Aorta (tissue), 5 donors: ENCODE measurements around the gene ZNF664. TPM values are rescaled to one million over a fixed set of nuclear protein-coding genes. Genes with fewer than 3 reads are reported as not detected.

ENCODE experiments used
- ATAC-seq: fragments of 200-7000 bp; cut with Tn5 transposase; one replicate; pipeline ENCODE4 v1.9.1; 2022; ENCODE audit warnings: moderate library complexity; ENCODE audit not compliant: low FRiP score
- DNase-seq, 2 donors: peaks; one replicate each; pipeline ENCODE4 v3.0.0-alpha.2; 2020
- H3K27ac ChIP-seq, 2 donors: one replicate each; pipeline ENCODE4 v1.5.1; 2013; ENCODE audit warnings: low read length in 2 of 2, mild to moderate bottlenecking in 2 of 2, moderate library complexity in 2 of 2, control low read depth in 1 of 2, inconsistent platforms in 1 of 2, low read depth in 1 of 2
- H3K27me3 ChIP-seq, 2 donors: one replicate each; pipeline ENCODE4 v1.6.1; 2013; ENCODE audit warnings: control low read depth in 1 of 2, low read length in 1 of 2, mild to moderate bottlenecking in 1 of 2, moderate library complexity in 1 of 2; ENCODE audit not compliant: insufficient read depth in 2 of 2, control insufficient read depth in 1 of 2
- H3K36me3 ChIP-seq, 2 donors: one replicate each; pipeline ENCODE4 v1.6.1; 2013; ENCODE audit warnings: control low read depth in 1 of 2, low read length in 1 of 2, mild to moderate bottlenecking in 1 of 2; ENCODE audit not compliant: insufficient read depth in 2 of 2, control insufficient read depth in 1 of 2
- H3K4me1 ChIP-seq, 2 donors: one replicate each; pipeline ENCODE4 v1.6.1; 2013; ENCODE audit warnings: low read length in 2 of 2, control low read depth in 1 of 2, mild to moderate bottlenecking in 1 of 2, moderate library complexity in 1 of 2; ENCODE audit not compliant: insufficient read depth in 2 of 2, control insufficient read depth in 1 of 2
- H3K4me3 ChIP-seq, 2 donors: one replicate each; pipeline ENCODE4 v1.5.1; 2013; ENCODE audit warnings: low read length in 2 of 2, control low read depth in 1 of 2, mild to moderate bottlenecking in 1 of 2
- H3K9me3 ChIP-seq: one replicate; pipeline ENCODE4 v1.6.1; 2013; ENCODE audit warnings: mild to moderate bottlenecking, low read length; ENCODE audit not compliant: control insufficient read depth
- WGBS, 2 donors: extraction: QIAGEN DNeasy Blood & Tissue Kit; methylation state at CpG; one replicate each; pipeline ENCODE4 v1.1.7; 2013; 5-methylcytosine and 5-hydroxymethylcytosine counted together
- intact Hi-C, 2 donors: fragments of 100-400 bp; cut with DNase I; formaldehyde crosslinking; loops; one replicate each; pipeline versions ENCODE4 v1.14.2 to v1.15.0; 2022
- polyA plus RNA-seq, 2 donors: library from polyadenylated mRNA; stranded (reverse); fragments of 200-250 nt; gene quantifications; one replicate each; pipeline ENCODE4 v1.2.3, GENCODE V29; 2013
- total RNA-seq, 2 donors: library from RNA; stranded (reverse); fragmentation: NEBNext Ultra II Directional; extraction: Animal tissue kit (Norgen Biotek cat#: 25700); gene quantifications; one replicate each; pipeline ENCODE4 v1.2.1, GENCODE V29; 2021
- donor health status: healthy with polysubstance abuse.
- donor health status: Bipolar disorder and iron deficiency.
- donor health status: DM: no; HTN: no; CAD: no.
- donor health status: DM: no; HTN: no; CAD: no.
- donor health status: DM: yes; HTN: yes; CAD: no.

Gene ZNF664
- total and polyA plus RNA-seq, 4 donors = 36.1 to 68.2 (median 58.5) TPM

- Histone ChIP-seq H3K4me3 (peak overlapping the region; percentile 57 to 96), H3K27ac (peak overlapping the region in 1 of 2 donors; percentile 29), H3K4me1 (peaks cover 0 to 5% of the 10 kb centered on the region in 2 donors), H3K27me3 (no peaks in the 10 kb centered on the region), H3K36me3 (peaks cover 0 to 1% of the 10 kb centered on the region in 2 donors), H3K9me3 (no peaks in the 10 kb centered on the region)
- no peak for DNase-seq
- intact Hi-C loops = no loop called here
- 11 to 12% methylated on average over 10 of the region's 10 CpGs for WGBS, 2 donors
- no peak for ATAC-seq
Observed at GRCh38 chr12:123971449-123971769, 1.6 kb upstream of the ZNF664 start.

- WGBS, 2 donors = 1 to 2% methylated on average over 42 to 55 of the region's 55 CpGs
- H3K4me1 ChIP-seq = peaks cover 0 to 5% of the 10 kb centered on the region in 2 donors
- peak in 1 of 2 donors; percentile 80 for DNase-seq
- H3K4me3 ChIP-seq = peak overlapping the region; percentile 57 to 96
- H3K27ac ChIP-seq = peak overlapping the region; percentile 29 to 97
- intact Hi-C loops = no loop called here
- ATAC-seq = peak; percentile 43
- H3K36me3 ChIP-seq = peaks cover 0 to 1% of the 10 kb centered on the region in 2 donors
- H3K27me3 ChIP-seq = no peaks in the 10 kb centered on the region
- H3K9me3 ChIP-seq = no peaks in the 10 kb centered on the region
Observed at GRCh38 chr12:123971770-123972456, 1.1 kb upstream of the ZNF664 start.

- H3K4me1 ChIP-seq = peaks cover 0 to 5% of the 10 kb centered on the region in 2 donors
- H3K27me3 ChIP-seq = no peaks in the 10 kb centered on the region
- H3K27ac ChIP-seq = no peak overlapping the region
- DNase-seq (peak; percentile 64 to 83), ATAC-seq (peak; percentile 26)
- peaks cover 0 to 1% of the 10 kb centered on the region in 2 donors for H3K36me3 ChIP-seq
- 1% methylated on average over 46 to 69 of the region's 69 CpGs for WGBS, 2 donors
- intact Hi-C loops = no loop called here
- no peaks in the 10 kb centered on the region for H3K9me3 ChIP-seq
- peak overlapping the region; percentile 57 to 96 for H3K4me3 ChIP-seq
Observed at GRCh38 chr12:123973552-123974341, 732 bp downstream of the ZNF664 start.

GRCh38 chr12:123976227-123976826 lies 3.3 kb downstream of the ZNF664 start:
- intact Hi-C loops = no loop called here
- 90 to 92% methylated on average over 7 of the region's 7 CpGs for WGBS, 2 donors
- no peaks in the 10 kb centered on the region for H3K9me3 ChIP-seq

GRCh38 chr12:123979566-123979965 lies 6.6 kb downstream of the ZNF664 start:
- intact Hi-C loops = no loop called here
- DNase-seq = no peak
- H3K27ac ChIP-seq = no peak overlapping the region
- H3K4me3 ChIP-seq = no peak overlapping the region
- 82 to 91% methylated on average over 6 of the region's 6 CpGs for WGBS, 2 donors
- peaks cover 0 to 1% of the 10 kb centered on the region in 2 donors for H3K36me3 ChIP-seq
- H3K27me3 ChIP-seq = no peaks in the 10 kb centered on the region
- no peaks in the 10 kb centered on the region for H3K4me1 ChIP-seq
- H3K9me3 ChIP-seq = no peaks in the 10 kb centered on the region
- ATAC-seq = no peak

More at GRCh38 chr12:123976227-123976826, 3.3 kb downstream of the ZNF664 start:
- no peaks in the 10 kb centered on the region for H3K27me3 ChIP-seq
- ATAC-seq = no peak
- no peak overlapping the region for H3K4me3 ChIP-seq
- no peaks in the 10 kb centered on the region for H3K4me1 ChIP-seq
- DNase-seq = no peak
- H3K27ac ChIP-seq = no peak overlapping the region
- H3K36me3 ChIP-seq = peaks cover 0 to 1% of the 10 kb centered on the region in 2 donors

GRCh38 chr12:123982269-123982668 lies 9.3 kb downstream of the ZNF664 start:
- no peak overlapping the region for H3K4me3 ChIP-seq
- H3K9me3 ChIP-seq = no peaks in the 10 kb centered on the region
- ATAC-seq (no peak), DNase-seq (no peak)
- no peaks in the 10 kb centered on the region for H3K4me1 ChIP-seq
- 77 to 83% methylated on average over 7 of the region's 7 CpGs for WGBS, 2 donors
- no peaks in the 10 kb centered on the region for H3K36me3 ChIP-seq
- H3K27me3 ChIP-seq = no peaks in the 10 kb centered on the region
- intact Hi-C loops = no loop called here
- no peak overlapping the region for H3K27ac ChIP-seq

- 48 to 49% methylated on average over 7 of the region's 7 CpGs for WGBS, 2 donors
- DNase-seq = no peak
- peak; percentile 67 for ATAC-seq
Observed at GRCh38 chr12:123983822-123984485, 10.9 kb downstream of the ZNF664 start.

GRCh38 chr12:123984903-123985302 lies 11.9 kb downstream of the ZNF664 start:
- no peak overlapping the region for H3K27ac ChIP-seq
- DNase-seq (no peak), ATAC-seq (no peak)
- no peaks in the 10 kb centered on the region for H3K36me3 ChIP-seq
- no peaks in the 10 kb centered on the region for H3K4me1 ChIP-seq
- WGBS, 2 donors = 84 to 86% methylated on average over 4 of the region's 4 CpGs
- H3K9me3 ChIP-seq = no peaks in the 10 kb centered on the region
- intact Hi-C loops = loop anchor here in 1 of 2 donors (2.0 kb wide), 1 partner anchor 80 kb away; no protein-coding TSS in a partner anchor
- no peak overlapping the region for H3K4me3 ChIP-seq
- no peaks in the 10 kb centered on the region for H3K27me3 ChIP-seq

More at GRCh38 chr12:123983822-123984485, 10.9 kb downstream of the ZNF664 start:
- Histone ChIP-seq H3K9me3 (no peaks in the 10 kb centered on the region), H3K27me3 (no peaks in the 10 kb centered on the region), H3K4me1 (no peaks in the 10 kb centered on the region), H3K4me3 (no peak overlapping the region), H3K27ac (no peak overlapping the region), H3K36me3 (no peaks in the 10 kb centered on the region)
- intact Hi-C loops = loop anchor here in 1 of 2 donors (2.0 kb wide), 1 partner anchor 79 kb away; no protein-coding TSS in a partner anchor
